ENCODE results near the gene GRAMD1B.
"Not testable (repeated sequence)": the region's sequence is repeated elsewhere in the genome, so short reads cannot be mapped to it uniquely, and the experiment has no call there.

The GRAMD1B gene

DNA sequence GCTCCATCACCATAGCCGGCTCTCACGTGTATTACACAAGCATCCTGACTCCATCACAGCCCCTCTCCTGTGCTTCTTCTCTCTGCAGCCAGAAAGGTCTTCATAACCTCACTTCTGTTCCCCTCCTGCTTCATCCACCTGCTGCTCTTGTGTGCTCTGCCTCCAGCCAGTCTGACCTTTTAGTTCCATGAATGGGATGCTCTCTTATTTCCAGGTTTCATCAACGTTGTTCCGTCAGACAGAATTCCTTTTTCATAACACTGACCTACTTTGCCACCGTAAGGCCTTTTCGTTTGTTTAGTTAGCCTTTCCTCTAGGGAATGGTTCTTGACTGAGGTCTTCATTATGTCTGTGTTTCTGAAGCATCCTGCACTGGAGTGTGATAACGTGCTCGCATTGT is 18.8 kb downstream of the GRAMD1B start:
- no peak for DNase-seq (ENCODE audit: low spot score)
- TF ChIP-seq, protein P1, sequence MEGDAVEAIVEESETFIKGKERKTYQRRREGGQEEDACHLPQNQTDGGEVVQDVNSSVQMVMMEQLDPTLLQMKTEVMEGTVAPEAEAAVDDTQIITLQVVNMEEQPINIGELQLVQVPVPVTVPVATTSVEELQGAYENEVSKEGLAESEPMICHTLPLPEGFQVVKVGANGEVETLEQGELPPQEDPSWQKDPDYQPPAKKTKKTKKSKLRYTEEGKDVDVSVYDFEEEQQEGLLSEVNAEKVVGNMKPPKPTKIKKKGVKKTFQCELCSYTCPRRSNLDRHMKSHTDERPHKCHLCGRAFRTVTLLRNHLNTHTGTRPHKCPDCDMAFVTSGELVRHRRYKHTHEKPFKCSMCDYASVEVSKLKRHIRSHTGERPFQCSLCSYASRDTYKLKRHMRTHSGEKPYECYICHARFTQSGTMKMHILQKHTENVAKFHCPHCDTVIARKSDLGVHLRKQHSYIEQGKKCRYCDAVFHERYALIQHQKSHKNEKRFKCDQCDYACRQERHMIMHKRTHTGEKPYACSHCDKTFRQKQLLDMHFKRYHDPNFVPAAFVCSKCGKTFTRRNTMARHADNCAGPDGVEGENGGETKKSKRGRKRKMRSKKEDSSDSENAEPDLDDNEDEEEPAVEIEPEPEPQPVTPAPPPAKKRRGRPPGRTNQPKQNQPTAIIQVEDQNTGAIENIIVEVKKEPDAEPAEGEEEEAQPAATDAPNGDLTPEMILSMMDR (IDR thresholded peaks at IDR 0.05) = no peak
- H3K4me3 ChIP-seq = no peak overlapping the region
- no peak overlapping the region for H3K27ac ChIP-seq

DNA sequence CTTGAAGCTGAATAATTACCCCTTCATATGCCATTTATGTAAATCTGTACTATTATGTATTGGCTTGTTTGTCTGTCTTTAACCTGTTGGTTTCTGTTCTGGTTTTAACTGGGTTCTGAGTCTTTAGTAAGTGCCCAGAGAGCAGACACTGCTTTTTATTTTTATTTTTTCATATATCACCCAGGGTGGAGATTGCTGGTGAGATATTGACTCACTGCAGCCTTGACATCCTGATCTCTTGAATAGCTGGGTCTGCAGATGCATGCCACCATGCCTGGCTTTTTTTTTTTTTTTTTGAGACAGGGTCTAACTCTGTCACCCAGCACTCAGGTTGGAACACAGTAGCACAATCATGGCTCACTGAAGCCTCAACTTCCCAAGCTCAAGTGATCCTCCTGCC is 19.4 kb downstream of the GRAMD1B start:
- Histone ChIP-seq H3K27ac (no peak overlapping the region), H3K4me3 (no peak overlapping the region)
- TF ChIP-seq, protein P1 (IDR thresholded peaks at IDR 0.05) = no peak
- DNase-seq (ENCODE audit: low spot score) = no peak

DNA sequence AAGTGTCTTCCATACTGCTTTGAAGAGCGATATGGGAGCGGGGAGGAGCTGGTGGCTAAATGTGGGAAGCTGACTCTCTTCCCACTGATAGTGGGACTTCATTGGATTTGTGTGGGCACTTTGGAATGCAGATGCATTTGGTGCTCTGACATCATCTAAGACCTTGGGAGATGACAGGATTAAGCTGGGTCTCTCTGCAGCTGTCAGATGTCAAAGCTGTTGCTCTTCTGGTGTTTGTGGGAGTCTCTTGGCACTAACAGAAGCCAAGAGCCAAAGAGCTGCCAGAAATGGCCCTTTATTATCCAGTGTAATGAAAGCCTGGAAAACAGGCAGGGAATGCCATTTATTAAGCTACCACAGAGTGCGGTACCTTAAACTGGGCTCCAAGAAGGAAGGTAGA is 20.6 kb downstream of the GRAMD1B start:
- H3K4me3 ChIP-seq = no peak overlapping the region
- TF ChIP-seq, protein P1 (IDR thresholded peaks at IDR 0.05) = no peak
- DNase-seq (ENCODE audit: low spot score) = no peak
- H3K27ac ChIP-seq = no peak overlapping the region

DNA sequence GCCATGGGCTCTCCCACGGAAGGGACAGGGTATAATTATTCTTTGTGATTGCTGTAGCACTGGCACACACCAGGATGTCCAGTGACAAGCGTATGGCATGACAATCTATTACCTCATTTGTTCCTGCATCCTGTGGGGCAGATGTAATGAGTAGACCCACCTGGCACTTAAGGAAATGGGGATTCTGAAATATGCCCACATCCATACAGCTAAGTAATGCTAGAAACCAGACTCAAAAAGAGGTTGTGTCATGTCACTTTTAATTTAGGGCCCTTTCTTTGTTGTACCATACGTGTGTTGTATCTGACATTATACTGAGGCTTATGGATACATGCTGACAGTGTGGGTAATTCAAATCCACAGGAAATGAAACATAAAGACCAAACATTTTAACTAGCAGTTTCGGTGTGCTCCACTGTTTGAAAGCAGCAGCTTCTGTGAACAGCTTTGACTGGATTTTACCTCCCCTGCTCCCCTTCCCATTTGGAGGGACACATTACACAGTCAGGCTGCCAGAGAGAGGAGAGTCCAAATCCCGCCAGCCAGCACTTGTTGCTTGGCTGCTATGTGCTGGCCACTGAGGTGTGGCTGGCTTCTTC is 21.2 kb downstream of the GRAMD1B start:
- H3K27ac ChIP-seq = no peak overlapping the region
- TF ChIP-seq, protein P1 (IDR thresholded peaks at IDR 0.05) = no peak
- no peak for DNase-seq (ENCODE audit: low spot score)
- no peak overlapping the region for H3K4me3 ChIP-seq

DNA sequence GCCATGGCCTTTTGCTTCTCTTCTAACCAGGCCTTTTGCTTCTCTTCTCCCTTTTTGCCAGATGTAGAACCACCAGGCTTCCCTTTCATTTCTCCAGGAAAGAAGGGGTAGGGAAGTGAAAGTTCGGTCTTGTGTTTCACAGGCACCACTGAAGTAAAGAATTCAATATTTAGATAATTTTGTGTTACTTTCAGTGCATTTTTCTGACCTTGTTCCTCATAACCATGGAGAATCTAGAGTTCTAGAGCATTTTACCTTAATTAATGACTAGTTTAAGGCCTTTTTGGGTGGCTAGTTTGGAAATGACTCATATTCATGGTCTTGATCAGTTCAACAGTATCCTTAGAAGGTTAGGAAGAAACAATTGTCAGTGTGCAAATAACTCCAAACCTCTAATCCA is 22.7 kb downstream of the GRAMD1B start:
- no peak overlapping the region for H3K27ac ChIP-seq
- no peak for DNase-seq (ENCODE audit: low spot score)
- TF ChIP-seq, protein P1 (IDR thresholded peaks at IDR 0.05) = no peak
- no peak overlapping the region for H3K4me3 ChIP-seq

- TF ChIP-seq, protein P1 (IDR thresholded peaks at IDR 0.05) = no peak
- Histone ChIP-seq H3K27ac (peak overlapping the region in 1 of 2 donors; percentile 16), H3K4me3 (no peak overlapping the region)
- no peak for DNase-seq (ENCODE audit: low spot score)
These were observed 24.1 kb downstream of the GRAMD1B start for GRCh38 chr11:123454060-123454651.

- Histone ChIP-seq H3K4me3 (no peak overlapping the region), H3K27ac (no peak overlapping the region)
- TF ChIP-seq, protein P1 (IDR thresholded peaks at IDR 0.05) = no peak
- DNase-seq (ENCODE audit: low spot score) = no peak
These were observed 24.7 kb downstream of the GRAMD1B start for GRCh38 chr11:123454796-123455195.

DNA sequence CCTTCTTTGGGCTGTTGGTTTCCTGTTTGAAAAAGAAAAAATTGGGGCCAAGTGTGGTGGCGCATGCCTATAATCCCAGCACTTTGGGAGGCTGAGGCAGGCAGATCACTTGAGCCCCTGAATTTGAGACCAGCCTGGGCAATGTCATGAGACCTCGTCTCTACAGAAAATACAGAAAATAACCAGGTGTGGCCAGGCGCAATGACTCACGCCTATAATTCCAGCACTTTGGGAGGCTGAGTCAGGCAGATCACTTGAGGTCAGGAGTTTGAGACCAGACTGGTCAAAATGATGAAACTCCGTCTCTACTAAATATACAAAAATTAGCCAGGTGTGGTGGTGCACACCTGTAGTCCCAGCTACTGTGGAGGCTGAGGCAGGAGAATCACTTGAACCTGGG is 26.4 kb downstream of the GRAMD1B start:
- not testable (repeated sequence) for H3K27ac ChIP-seq; H3K4me3 ChIP-seq; DNase-seq (ENCODE audit: low spot score)

Measured in coronary artery (tissue), 2 donors.